Globus pallidus (tissue), 1 donor: Measurements from ENCODE around the gene TMEM236.

Experiments
- DNase-seq: peaks from one replicate; pipeline ENCODE4 v3.0.0-alpha.2; 2015; ENCODE audit warnings: low spot score

TMEM236 gene

GRCh38 chr10:17787087-17787961, 35.3 kb downstream of the TMEM236 start:
- no peak for DNase-seq

DNA sequence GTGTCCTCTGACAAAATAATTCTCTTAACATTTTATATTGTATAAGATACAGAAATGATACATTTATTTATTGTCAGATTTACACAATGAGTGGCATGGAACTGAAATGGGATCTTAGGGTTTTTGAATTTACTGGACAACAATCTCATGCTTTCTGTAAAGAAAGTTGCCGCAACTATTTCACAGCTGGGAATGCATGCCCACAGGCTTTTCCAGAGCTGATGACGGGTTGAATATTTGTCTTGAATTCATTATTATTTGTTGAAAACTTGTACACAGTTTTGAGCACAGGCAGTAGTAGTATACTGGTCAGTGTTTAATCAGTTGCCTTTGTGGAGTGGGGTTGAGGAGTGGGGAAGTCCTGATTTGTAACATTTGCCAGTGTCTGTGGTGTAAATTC, 36.6 kb downstream of the TMEM236 start:
- DNase-seq, result no peak

DNA sequence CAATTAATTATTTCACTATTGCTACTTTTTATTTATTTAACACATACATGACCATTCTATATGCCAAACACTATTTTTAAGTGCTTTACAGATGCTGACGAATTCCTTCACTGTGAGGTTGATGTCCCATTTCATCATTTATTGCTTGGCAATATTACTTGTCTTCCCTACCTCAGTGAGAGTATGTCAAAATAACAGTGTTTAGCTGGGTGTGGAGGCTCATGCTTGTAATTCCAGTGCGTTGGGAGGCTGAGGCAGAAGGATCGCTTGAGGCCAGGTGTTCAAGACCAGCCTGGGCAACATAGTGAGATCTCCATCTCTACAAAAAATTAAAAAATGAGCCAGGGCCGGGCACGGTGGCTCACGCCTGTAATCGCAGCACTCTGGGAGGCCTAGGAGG, 37.4 kb downstream of the TMEM236 start:
- no peak for DNase-seq

DNA sequence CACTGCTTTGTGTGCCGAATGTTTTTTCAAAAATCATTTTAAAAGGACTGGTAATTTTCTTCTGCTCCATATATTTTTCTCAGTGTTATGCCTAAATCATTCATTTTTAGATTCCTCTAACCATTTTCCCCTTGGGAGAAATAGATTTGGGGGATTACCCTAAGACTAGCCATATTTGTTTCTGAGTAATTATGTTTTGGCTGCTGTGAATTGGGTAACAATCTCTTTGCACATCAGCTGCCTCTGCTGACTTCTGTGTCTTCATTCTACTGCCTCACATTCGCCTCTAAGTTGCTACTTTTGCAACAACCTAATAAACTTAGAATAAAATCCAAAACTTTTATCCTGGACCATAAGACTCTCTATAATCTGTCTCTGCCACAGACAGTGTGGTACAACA, 38.6 kb downstream of the TMEM236 start:
- no peak for DNase-seq

GRCh38 chr10:17792991-17793390, 41.0 kb downstream of the TMEM236 start:
- no peak for DNase-seq

DNA sequence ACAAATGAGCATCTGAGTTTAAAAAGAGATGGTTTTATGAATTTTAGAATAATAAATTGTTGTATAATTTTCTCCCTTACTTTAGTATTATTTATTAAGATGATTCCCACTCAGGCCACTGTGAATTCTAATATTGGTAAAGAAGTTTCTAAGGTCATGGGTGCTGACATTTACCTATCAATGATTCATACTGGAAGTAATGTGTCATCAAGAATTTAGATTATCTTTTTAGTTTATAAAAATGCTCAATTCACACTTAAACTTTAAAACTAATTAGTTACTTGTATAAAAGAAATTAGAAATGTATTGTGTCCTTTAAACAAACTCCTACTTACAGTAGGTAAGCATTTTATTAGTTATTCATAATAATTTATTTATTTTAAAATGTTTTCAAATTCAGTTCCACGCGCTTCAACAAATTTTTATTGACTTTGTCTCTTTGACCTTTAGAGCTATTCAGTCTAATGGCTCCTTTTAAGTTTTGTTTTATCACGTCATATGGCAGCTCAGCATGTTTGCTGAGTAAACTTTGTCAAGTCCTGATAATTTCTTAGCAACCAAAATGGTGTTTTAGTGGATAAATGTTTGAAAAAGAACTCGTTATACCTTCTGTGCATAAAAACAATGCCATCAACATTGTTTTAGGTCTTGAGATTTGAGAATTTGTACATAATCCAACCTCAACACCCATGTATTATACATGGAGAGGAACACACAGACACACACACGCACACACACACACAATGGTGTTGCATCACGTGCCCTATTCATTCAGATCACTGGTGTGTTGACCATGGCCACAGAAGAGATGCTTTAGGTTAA, 42.0 kb downstream of the TMEM236 start:
- no peak for DNase-seq

DNA sequence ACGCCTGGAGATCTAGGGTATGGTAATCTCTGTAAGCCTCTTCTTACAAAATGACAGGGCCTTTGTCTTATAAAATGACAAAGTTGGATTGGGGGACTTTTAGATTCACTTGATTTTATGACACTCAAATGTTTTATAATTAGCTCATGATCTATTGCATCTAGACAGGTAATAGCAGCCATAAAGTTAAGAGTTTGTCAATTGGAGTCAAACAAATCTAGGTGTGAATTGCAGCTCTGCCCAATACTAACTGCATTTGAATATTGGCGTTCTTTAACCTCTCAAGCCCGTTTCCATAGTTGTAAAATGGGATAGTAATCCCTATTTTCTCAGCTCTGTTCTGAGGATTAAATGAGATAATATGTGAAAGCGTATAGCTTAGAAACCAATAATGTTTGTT, 43.1 kb downstream of the TMEM236 start:
- no peak for DNase-seq

GRCh38 chr10:17795813-17796594, 44.0 kb downstream of the TMEM236 start:
- no peak for DNase-seq

DNA sequence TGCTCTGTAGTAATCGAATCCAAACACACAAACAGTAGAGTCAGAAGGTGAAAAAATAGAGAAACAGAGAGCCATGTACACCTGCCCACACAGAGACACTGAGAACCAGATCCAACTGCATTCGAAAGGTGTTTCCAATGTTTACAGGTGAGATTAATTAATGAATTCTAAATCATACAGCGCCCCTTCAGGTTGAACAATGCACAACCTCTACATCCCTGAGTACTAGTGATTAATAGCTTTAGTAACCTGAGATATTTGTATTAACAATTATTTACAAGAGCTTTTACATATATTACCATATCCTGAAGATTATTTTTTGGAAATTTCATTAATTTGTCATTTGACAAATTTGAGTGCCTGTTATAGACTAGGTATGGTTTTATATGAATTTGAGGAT, 49.5 kb downstream of the TMEM236 start:
- DNase-seq, result no peak

DNA sequence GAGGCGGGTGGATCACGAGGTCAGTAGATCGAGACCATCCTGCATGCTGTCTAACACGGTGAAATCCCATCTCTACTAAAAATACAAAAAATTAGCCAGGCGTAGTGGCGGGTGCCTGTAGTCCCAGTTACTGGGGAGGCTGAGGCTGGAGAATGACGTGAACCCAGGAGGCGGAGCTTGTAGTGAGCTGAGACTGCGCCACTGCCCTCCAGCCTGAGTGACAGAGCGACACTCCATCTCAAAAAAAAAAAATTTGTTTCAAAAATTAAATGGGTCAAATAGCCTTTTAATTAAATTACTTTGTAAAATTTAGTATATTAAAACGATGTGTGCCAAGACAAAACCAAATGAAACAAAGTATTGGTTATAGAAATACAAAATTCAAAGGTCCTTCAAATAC, 50.3 kb downstream of the TMEM236 start:
- no peak for DNase-seq

DNA sequence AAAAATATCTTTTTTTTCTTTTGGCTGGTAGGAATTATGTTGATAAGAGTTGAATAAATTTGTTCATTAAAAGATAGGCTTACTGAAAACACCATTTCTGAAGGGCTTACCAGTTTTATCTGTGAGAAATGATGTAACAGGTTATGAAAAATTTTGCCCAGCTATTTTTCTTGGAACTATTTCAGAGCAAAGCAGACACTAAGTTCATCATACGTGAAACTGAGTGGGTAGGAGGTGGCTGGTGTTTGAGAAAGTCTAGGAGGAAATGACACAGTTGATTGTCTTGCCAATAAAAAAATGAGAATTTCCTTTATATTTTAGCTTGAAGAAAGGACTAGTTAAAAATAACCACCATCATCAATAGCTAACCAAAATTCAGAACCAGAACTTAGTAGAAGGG, 51.0 kb downstream of the TMEM236 start:
- DNase-seq, result no peak

GRCh38 chr10:17805330-17805729, 53.3 kb downstream of the TMEM236 start:
- no peak for DNase-seq

- DNase-seq, result no peak
These were observed 54.0 kb downstream of the TMEM236 start for GRCh38 chr10:17805921-17806577.

DNA sequence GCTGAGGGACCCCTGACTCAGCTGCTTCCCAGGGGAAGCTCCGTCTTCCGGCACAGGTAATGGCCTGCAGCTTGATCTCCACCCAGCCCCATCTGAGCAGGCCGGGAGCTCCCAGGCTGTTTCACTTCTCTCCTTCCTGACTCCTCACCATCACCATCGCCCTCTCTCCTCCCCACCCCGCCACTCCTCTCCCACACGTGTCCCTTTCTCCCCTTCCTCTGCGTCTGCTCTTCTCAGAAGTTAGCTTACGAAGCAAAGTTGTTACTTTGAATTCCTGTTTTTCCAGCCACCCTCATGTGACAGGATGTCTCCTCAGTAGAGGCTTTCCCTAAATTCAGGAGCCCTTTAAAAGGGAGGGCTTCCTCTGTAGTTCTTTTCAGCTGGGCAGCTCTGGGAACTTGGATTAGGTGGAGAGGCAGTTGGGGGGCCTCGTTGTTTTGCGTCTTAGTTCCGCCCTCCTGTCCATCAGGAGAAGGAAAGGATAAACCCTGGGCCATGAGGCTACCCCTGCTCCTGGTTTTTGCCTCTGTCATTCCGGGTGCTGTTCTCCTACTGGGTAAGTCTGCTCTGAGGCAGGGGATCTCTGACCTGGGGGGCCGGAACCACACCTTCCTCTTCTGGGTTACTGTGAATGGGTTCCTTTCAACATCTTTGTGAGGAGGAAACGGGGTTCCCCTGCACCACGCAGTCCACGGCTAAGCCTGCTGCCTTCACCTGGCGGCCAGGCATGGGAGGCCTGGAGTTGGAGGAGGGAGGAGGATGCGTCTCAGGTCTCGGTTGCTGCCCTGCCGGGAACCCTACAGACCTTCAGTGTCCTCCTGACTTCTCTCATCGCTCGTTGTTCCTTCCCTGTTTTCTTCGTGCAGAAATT, 57.2 kb downstream of the TMEM236 start, which contains the start of gene MRC1:
TSS of gene MRC1 (plus strand) at position 378 of the 871 bp plus-strand sequence. CDS start at position 496, 118 bp downstream.
- DNase-seq, result no peak

DNA sequence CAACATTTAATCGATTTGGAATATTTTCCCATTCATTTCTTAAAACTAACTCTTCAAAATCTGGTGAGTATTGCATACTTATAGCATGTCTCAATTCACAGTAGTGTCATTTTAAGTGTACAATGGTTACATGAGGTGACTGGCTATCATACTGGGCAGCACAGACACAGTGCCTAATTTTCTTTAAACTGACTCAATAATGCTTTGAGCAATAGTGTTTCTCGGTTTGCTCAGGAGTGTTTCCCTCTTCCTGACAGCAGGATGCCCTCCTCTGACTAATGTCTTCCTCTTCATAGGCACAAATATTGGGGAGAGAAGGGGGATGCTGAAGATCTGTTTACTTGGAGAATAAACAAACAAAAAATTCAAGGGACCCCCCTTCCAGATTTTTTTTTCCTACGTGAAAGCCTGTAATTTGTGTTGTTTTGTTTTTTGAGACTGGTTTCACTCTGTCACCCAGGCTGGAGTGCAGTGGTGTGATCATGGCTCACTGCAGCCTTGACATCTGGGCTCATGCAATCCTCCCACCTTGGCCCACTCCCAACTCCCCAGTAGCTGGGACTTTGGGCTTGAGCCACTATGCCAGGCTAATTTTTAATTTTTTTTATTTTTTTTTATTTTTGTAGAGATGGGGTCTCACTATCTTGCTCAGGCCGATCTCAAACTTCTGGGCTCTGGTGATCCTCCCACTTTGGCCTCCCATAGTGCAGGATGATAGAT, 59.3 kb downstream of the TMEM236 start:
- no peak for DNase-seq

GRCh38 chr10:17814973-17815372, 63.0 kb downstream of the TMEM236 start:
- no peak for DNase-seq

DNA sequence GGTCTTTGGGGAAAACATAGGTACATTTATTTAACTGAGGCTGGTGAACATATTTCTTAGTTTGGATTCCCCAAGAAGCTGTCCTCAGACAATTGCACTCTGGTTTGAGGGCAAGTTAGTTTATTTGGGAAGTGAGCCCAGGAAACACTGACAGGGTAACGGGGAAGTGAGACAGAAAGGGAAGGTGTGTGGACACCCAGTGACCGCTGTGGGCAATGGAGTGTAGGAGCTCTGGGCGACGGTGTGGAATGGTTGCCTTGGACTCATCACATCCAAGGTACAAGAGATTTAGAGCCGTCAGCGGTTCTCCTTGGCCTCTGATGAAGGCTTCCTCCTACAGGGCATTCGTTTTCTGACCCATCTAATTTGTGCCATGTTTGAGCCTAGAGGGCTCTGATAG, 64.2 kb downstream of the TMEM236 start:
- DNase-seq, result peak; percentile 6

- no peak for DNase-seq
These were observed 65.3 kb downstream of the TMEM236 start for GRCh38 chr10:17817316-17817715.

GRCh38 chr10:17817790-17818189, 65.8 kb downstream of the TMEM236 start:
- DNase-seq, result no peak

- DNase-seq, result no peak
These were observed 67.8 kb downstream of the TMEM236 start for GRCh38 chr10:17819836-17820235.
